GM12872 (cell line): ENCODE data around the gene INAFM1.

Experiments
- TF ChIP-seq, protein P1 (sequence below): IDR thresholded peaks from 3 replicates; pipeline ENCODE4 v1.5.1; 2011; ENCODE audit warnings: low read depth, mild to moderate bottlenecking, low read length, moderate library complexity; ENCODE audit not compliant: insufficient read depth

Gene INAFM1

DNA sequence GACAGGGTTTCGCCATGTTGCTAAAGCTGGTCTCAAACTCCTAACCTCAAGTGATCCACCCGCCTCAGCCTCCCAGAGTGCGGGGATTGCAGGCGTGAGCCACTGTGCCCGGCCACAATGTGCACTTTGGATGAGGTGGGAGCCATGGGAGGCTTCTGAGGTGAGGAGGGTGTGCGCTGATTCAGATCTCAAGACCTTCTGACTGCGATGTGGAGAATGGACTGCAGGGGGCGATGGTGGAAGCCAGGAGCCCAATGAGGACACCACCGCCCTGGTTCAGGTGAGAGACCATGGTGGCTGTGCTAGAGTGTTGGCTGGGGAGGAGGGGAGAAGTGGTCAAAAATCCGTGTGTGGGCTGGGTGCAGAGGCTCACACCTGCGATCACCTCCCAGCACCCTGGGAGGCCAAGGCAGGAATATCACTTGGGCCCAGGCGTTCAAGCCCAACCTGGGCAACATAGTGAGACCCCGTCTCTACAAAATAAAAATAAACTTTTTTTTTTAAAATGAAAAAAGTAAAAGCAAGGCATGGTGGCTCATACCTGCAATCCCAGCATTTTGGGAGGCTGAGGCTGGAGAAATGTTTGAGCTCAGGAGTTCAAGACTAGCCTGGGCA, 5.6 kb downstream of the INAFM1 start:
- TF ChIP-seq, protein P1, sequence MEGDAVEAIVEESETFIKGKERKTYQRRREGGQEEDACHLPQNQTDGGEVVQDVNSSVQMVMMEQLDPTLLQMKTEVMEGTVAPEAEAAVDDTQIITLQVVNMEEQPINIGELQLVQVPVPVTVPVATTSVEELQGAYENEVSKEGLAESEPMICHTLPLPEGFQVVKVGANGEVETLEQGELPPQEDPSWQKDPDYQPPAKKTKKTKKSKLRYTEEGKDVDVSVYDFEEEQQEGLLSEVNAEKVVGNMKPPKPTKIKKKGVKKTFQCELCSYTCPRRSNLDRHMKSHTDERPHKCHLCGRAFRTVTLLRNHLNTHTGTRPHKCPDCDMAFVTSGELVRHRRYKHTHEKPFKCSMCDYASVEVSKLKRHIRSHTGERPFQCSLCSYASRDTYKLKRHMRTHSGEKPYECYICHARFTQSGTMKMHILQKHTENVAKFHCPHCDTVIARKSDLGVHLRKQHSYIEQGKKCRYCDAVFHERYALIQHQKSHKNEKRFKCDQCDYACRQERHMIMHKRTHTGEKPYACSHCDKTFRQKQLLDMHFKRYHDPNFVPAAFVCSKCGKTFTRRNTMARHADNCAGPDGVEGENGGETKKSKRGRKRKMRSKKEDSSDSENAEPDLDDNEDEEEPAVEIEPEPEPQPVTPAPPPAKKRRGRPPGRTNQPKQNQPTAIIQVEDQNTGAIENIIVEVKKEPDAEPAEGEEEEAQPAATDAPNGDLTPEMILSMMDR = peak; percentile 76

DNA sequence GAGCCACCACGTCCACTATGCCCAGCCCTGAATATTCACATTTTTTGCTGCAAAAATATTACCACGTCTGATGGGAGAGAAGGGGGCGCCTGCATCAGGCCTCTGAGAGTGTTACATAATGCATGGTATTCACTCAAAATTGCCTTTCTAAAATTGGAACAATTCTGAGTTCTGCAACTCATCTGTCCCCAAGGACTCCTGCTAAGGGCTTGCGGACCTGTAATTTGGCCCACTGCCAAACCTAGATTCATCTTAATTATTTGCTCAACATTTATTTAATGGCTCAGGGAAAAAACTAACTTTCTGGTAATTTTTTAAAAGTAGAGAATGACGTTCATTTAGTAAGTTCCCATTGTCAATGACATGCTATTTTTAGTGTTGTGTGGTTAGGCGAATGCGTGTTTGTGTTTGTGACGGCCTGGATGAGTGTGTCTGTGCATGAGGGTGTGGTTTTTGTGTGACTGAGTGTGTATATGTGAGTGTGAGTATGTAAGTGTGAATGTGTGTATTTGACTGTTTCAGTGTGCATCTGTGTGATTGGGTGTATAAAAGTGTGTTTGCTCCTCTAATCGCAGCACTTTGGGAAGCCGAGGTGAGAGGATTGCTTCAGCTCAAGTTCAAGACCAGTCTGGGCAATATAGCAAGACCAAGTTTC, 8.8 kb downstream of the INAFM1 start:
- TF ChIP-seq, protein P1 = no peak

DNA sequence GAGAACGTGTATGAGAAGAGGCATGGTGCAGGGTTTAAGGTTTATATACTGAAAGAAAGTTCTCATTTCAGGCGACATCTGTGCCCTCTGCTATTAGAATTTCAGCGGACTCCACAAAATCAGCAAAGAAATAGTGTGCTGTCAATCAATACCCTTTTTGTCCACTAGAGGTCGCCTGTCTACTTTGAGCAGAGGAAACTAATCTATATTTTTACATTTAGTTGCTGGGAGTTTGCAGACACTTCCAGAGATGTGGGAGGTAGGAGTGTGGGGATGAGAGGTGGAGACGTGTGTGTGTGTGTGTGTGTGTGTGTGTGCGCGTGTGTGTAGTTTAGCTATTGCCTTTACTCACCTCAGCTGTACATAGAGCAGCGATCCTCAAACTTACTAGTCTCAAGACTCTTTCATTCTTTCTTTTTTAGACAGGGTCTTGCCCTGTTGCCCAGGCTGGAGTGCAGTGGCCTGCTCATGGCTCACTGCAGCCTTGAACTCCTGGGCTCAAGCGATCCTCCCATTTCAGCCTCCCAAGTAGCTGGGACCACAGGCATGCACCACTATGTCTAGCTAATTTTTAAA, 9.7 kb downstream of the INAFM1 start:
- TF ChIP-seq, protein P1 = peak; percentile 85

DNA sequence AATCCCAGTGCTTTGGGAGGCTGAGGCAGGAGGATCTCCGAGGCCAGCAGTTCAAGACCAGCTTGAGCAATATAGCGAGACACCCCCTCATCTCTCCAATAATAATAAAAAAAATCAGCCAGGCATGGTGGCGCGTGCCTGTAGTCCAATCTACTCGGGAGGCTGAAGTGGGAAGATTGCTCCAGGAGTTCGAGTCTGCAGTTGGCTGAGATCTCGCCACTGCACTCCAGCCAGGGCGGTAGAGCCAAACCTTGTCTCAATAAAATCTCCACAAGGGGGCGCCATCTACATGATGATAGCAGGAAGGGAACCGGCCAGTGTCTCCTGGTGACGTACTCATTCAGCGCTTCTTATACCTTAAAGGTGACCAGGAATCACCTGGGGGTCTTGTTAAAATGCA, 21.4 kb downstream of the INAFM1 start:
- TF ChIP-seq, protein P1 = peak; percentile 72

DNA sequence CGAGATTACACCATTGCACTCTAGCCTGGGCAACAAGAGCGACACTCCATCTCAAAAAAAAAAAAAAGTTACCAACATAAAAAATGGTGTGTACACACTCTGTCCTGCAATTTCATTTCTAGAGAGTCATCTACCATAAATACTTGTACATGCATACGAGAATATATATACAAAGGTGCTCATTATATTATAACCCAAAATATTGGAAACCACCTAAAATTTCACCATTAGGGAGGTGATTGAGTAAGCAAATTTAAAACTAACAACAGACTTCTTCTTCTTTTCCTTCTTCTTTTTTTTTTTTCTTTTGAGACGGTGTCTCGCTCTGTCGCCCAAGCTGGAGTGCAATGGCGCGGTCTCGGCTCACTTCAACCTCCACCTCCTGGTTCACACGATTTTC, 27.6 kb downstream of the INAFM1 start:
- TF ChIP-seq, protein P1 = no peak

DNA sequence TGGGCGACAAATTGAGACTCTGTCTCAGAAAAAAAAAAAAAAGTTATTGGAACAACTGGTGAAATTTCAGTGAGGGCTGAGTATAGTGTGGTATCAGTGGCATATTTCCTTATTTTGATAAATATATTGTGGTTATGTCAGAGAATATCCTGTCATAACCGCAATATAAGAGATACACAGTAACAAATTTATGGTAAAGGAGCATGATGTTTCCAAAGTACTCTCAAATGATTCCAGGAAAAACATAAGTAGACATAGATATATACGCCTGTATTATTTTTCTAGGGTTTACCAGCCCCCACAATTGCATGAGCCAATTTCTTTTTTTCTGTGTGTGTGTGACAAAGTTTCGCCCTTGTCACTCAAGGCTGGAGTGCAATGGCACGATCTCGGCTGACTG, 29.3 kb downstream of the INAFM1 start:
- TF ChIP-seq, protein P1 = no peak

DNA sequence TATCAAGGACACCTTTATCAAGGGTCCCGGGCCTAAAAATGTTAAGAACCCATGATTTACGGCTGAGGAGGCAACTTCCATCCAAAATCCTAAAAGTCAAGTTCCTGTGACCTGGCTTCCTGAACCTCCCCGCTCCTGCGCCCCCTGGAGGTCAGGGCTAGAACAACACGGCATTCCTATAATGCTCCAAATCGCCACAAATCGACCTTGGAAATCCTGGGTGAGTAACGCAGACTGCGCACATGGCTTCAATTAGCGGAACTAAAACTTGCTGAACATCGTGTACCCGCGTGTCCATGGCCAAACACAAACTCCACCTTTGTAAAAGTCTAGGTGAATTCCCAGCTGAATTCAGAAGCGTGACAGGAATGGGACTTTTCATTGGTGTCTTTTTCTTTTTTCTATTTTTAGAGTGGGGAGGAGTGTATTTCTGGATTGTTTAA, 30.6 kb downstream of the INAFM1 start:
- TF ChIP-seq, protein P1 = peak; percentile 99
